HG03575 (cell line): ENCODE results near the gene RGS5.

Experiments
- ATAC-seq: cut with Tn5 transposase; IDR thresholded peaks from one replicate; pipeline ENCODE4 v1.9.1; 2021; ENCODE audit not compliant: unreplicated experiment, insufficient number of reproducible peaks, low FRiP score; ENCODE audit errors: extremely low read depth

The RGS5 gene

GRCh38 chr1:163188947-163189346 lies 13.8 kb downstream of the RGS5 start:
- ATAC-seq: no peak

DNA sequence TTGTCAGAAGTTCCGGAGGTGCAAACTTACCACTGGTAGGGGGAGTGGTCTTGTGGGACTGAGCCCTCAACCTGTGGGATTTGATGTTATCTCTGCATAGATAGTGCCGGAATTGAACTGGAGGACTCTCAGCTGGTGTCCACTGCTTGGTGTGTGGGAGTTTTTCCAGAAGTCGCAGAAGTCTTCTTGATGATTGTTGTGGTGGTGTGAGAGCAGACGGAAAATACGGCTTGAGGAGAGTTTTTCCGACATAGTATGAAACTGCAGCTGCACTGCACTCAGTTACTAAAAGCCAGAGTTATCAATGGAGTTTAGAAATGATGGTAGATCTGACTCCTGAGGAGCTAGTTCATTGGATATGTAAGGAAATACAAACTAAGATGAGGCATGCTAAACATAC lies 14.9 kb downstream of the RGS5 start:
- no peak for ATAC-seq

- ATAC-seq: no peak
Measured at GRCh38 chr1:163186862-163187261, 15.9 kb downstream of the RGS5 start.

- no peak for ATAC-seq
Measured at GRCh38 chr1:163182330-163182949, 20.3 kb downstream of the RGS5 start.

GRCh38 chr1:163178628-163179027 lies 24.1 kb downstream of the RGS5 start:
- ATAC-seq: no peak

GRCh38 chr1:163176797-163177196 lies 25.9 kb downstream of the RGS5 start:
- no peak for ATAC-seq

- no peak for ATAC-seq
Measured at GRCh38 chr1:163174524-163175437, 27.9 kb downstream of the RGS5 start.

DNA sequence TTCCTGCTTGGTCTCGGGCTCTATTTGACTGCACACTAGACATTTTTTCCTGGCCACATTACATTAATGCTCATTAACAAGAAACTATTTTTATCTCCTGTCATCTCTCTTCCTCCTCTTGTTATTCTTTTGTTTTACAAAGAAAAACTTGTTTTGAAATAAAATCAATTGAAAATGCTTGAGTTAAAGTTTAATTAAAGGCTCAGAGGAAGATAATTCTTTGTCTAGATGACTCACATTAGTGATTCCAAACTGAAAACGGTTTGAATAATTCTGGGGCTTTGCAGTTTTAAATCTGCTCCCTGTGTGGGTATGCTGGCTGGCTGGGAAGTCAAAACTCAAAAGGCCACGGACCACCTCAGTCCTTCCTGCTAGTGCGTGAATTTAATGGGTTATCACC lies 29.6 kb downstream of the RGS5 start:
- no peak for ATAC-seq

DNA sequence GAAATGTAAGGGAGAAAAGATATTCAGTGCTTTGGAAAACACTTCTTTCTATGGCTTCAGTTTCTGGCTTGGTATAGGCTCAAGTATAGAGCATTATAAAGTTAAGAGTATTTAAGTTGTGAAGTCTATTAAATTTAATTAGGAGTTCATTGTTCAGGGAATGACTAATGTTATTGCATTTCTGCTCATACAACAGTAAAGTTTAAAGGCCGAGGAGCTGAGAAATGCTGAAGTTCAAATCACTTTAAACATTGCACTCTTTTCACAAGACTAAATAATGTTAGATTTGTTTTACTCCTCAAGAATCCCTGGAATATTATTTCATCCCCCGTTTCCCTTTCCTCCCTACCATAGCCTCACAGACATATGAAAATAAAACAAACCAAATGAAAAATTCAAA lies 30.1 kb downstream of the RGS5 start:
- ATAC-seq: no peak

- ATAC-seq: no peak
Measured at GRCh38 chr1:163171826-163172225, 30.9 kb downstream of the RGS5 start.

DNA sequence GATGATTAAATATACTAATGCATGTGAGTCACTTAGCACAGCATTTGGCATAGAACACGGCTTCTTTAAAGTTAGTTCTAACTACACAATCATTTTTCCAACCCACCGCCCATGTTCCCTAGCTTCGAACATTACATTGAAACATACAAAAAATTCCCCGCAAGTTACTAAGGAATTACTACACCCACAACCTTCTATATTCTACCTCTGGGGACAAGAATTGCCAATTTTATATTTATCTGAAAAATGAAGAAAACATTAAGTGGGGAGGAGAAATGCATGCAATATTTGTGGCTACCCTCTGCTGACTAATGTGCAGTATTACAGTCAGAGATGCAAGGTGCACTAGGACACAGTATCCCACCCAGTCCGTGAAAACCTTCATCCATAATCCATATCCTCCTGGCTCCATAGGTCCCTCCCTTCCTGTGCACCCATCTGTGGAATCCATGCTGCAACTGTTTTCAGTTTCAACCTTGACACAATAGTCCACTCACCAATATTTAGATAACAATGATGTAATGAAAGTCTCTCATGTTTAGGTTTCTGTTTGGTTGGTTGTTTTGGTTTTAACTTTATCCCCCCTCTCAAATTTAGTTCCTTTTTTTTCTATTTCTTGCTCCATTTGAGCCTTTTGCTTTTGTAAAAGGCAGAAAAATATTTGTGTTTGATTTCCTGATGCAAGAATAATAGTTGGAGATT lies 31.6 kb downstream of the RGS5 start:
- ATAC-seq: no peak

GRCh38 chr1:163170331-163170730 lies 32.4 kb downstream of the RGS5 start:
- ATAC-seq: no peak

- no peak for ATAC-seq
Measured at GRCh38 chr1:163169553-163169952, 33.2 kb downstream of the RGS5 start.

DNA sequence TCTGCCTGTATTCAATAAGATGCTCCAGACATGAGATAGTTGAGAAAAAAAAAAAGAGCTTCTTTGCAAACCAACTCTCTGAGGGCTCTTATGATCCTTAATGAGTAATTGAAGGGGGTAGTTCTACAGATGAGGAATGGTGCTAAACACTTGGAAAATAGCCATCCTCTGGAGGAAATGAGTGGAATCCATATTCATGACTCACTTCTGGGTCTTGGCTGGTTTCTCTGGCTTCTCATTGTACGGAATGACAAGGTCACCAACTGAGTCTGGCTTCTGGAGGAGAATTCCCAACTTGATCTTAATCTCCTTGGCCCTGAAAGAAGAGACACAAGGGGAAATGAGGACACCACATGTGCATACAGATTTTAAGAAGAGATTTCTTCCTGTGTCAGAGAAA lies 34.7 kb downstream of the RGS5 start:
- ATAC-seq: no peak

- ATAC-seq: no peak
Measured at GRCh38 chr1:163166886-163167555, 35.7 kb downstream of the RGS5 start.

GRCh38 chr1:163165119-163165518 lies 37.6 kb downstream of the RGS5 start:
- no peak for ATAC-seq

- ATAC-seq: no peak
Measured at GRCh38 chr1:163163881-163164582, 38.7 kb downstream of the RGS5 start.

DNA sequence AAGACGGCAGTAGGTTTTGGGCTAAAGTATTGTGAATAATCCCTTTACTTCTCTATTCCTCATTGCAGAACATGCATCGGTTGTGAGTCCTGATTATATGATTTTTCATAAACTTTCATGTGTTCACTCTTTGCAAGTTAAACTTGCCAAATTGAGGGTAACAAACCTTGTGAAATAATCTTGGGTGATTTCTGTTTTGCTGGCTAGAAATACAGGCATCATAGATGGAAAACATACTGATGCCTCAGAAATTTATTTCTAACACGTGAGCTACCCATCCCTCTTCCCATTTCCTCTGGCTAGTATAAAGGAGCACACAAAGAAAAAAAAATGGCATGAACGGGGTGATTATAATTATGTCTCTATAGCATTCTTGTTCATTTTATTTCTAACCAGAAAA lies 39.6 kb downstream of the RGS5 start:
- no peak for ATAC-seq

- no peak for ATAC-seq
Measured at GRCh38 chr1:163162381-163162914, 40.3 kb downstream of the RGS5 start.
